HEK293 (cell line): ENCODE measurements around the gene ANTXR2.

Experiments
- KLF10 ChIP-seq: fragments of 450-650 bp; IDR thresholded peaks from 2 replicates; pipeline ENCODE4 v1.5.1; 2018; ENCODE audit warnings: missing biosample characterization, mild to moderate bottlenecking, missing genetic modification characterization
- SCRT2 ChIP-seq: fragments of 450-650 bp; formaldehyde crosslinking; IDR thresholded peaks from 2 replicates; pipeline ENCODE4 v1.5.1; 2016; ENCODE audit warnings: missing biosample characterization, missing genetic modification characterization
- ZBTB26 ChIP-seq: fragments of 450-650 bp; formaldehyde crosslinking; optimal IDR thresholded peaks from 2 replicates; pipeline ENCODE3; 2016; ENCODE audit warnings: missing biosample characterization, mild to moderate bottlenecking, missing genetic modification characterization
- ZNF501 ChIP-seq: fragments of 450-650 bp; formaldehyde crosslinking; IDR thresholded peaks from 2 replicates; pipeline ENCODE4 v1.5.1; 2016; ENCODE audit warnings: missing biosample characterization, missing genetic modification characterization
- TF ChIP-seq, protein P1 (sequence below): fragments of 450-650 bp; formaldehyde crosslinking; IDR thresholded peaks from 2 replicates; pipeline ENCODE4 v1.5.1; 2016; ENCODE audit warnings: missing biosample characterization, missing genetic modification characterization

DNA sequence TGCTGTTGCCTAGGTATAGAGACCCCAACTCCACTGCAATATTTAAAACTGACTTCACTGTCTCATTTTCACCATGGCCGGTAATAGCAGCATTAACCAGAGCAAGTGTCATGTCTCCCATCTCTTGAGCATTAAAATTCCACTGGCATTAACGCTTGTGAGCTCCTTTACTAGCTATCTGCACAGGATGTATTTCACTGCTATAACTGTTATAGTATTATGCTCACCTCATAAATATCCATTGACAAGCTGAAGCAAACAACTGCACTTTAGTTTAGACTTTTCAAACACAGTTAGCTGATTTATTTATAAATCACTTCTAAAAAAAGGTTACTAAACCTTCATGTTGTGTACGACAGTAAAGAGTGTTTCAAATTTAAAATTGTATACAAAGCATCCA, 157.8 kb downstream of the ANTXR2 start:
- TF ChIP-seq, protein P1, sequence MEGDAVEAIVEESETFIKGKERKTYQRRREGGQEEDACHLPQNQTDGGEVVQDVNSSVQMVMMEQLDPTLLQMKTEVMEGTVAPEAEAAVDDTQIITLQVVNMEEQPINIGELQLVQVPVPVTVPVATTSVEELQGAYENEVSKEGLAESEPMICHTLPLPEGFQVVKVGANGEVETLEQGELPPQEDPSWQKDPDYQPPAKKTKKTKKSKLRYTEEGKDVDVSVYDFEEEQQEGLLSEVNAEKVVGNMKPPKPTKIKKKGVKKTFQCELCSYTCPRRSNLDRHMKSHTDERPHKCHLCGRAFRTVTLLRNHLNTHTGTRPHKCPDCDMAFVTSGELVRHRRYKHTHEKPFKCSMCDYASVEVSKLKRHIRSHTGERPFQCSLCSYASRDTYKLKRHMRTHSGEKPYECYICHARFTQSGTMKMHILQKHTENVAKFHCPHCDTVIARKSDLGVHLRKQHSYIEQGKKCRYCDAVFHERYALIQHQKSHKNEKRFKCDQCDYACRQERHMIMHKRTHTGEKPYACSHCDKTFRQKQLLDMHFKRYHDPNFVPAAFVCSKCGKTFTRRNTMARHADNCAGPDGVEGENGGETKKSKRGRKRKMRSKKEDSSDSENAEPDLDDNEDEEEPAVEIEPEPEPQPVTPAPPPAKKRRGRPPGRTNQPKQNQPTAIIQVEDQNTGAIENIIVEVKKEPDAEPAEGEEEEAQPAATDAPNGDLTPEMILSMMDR (tag by site-specific recombination): no peak
- no peak for TF ChIP-seq SCRT2 (tag by site-specific recombination)
- no peak for TF ChIP-seq KLF10
- TF ChIP-seq ZNF501 (tag by site-specific recombination): no peak
- no peak for TF ChIP-seq ZBTB26 (tag by site-specific recombination)
